ENCODE data around the gene GAB2.

GAB2 gene

DNA sequence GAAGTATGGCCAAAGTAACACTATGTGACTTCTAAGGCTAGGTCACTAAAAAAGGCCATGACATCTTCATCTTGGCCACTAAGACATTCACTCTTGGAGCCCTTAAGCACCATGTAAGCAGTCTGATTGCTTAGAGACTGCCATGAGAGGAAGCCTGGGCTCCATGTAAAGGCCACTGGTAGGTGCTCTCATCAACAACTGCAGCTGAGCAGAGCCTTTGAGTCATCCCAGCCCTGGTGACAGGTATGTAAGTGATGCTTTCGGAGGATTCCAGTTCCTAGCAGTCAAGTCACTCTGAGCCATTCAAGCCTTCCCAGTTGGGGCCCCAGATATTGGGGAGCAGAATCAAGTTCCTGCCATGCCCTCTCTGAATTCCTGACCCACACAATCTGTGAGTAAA is 26.2 kb downstream of the GAB2 start:
- TF ChIP-seq REST (IDR thresholded peaks at IDR 0.05; ENCODE audit: insufficient read depth in 1 of 2, low read depth in 2 of 2, low read length in 2 of 2) (no peak), FOXP2 (optimal IDR thresholded peaks at IDR 0.05; ENCODE audit: borderline replicate concordance, extremely low read depth, extremely low read length, insufficient read depth) (no peak), TAF1 (IDR thresholded peaks at IDR 0.05; ENCODE audit: borderline replicate concordance, insufficient read depth, low read length) (no peak), POLR2AphosphoS5 (IDR thresholded peaks at IDR 0.05; ENCODE audit: low read depth, low read length) (no peak), SIN3A (IDR thresholded peaks at IDR 0.05; ENCODE audit: borderline replicate concordance, insufficient read depth, low read length) (no peak)

DNA sequence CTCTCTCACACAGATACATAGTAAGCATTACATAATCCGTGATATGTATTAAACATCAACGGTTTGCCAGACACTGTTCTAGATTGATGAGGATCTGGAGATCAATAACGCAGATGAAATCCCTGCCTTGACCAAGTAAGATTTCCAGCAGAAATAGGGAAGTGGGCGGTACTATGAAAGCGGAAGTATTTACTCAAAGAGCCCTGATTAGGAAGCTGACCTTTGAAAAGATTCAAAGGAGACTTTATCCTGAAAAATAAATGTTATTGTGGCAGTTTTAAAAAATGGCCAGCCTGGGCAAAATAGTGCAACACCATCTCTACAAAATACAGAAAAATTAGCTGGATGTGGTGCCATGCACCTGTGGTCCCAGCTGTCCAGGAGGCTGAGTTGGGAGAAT is 26.8 kb downstream of the GAB2 start:
- no peak for TF ChIP-seq FOXP2 (optimal IDR thresholded peaks at IDR 0.05; ENCODE audit: borderline replicate concordance, extremely low read depth, extremely low read length, insufficient read depth)
- no peak for TF ChIP-seq POLR2AphosphoS5 (IDR thresholded peaks at IDR 0.05; ENCODE audit: low read depth, low read length)
- TF ChIP-seq TAF1 (IDR thresholded peaks at IDR 0.05; ENCODE audit: borderline replicate concordance, insufficient read depth, low read length) = no peak
- TF ChIP-seq SIN3A (IDR thresholded peaks at IDR 0.05; ENCODE audit: borderline replicate concordance, insufficient read depth, low read length) = no peak

GRCh38 chr11:78386215-78386941 is 31.2 kb downstream of the GAB2 start:
- TF ChIP-seq POLR2AphosphoS5 (IDR thresholded peaks at IDR 0.05; ENCODE audit: low read depth, low read length) = no peak
- no peak for TF ChIP-seq REST (IDR thresholded peaks at IDR 0.05; ENCODE audit: insufficient read depth in 1 of 2, low read depth in 2 of 2, low read length in 2 of 2)
- TF ChIP-seq FOXP2 (optimal IDR thresholded peaks at IDR 0.05; ENCODE audit: borderline replicate concordance, extremely low read depth, extremely low read length, insufficient read depth) = no peak
- TF ChIP-seq TAF1 (IDR thresholded peaks at IDR 0.05; ENCODE audit: borderline replicate concordance, insufficient read depth, low read length) = no peak
- no peak for TF ChIP-seq SIN3A (IDR thresholded peaks at IDR 0.05; ENCODE audit: borderline replicate concordance, insufficient read depth, low read length)

DNA sequence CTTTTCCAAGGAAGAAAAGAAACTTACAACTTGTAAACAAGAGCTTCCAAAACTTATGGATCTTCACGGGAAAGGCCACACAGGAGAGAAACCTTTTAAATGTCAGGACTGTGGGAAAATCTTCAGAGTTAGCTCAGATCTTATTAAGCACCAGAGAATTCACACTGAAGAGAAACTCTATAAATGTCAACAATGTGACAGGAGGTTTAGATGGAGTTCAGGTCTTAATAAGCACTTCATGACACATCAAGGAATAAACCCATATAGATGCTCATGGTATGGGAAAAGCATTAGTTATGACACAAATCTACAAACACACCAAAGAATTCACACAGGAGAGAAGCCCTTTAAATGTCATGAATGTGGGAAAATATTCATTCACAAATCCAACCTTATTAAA is 32.4 kb downstream of the GAB2 start:
- TF ChIP-seq TAF1 (IDR thresholded peaks at IDR 0.05; ENCODE audit: borderline replicate concordance, insufficient read depth, low read length) = no peak
- no peak for TF ChIP-seq SIN3A (IDR thresholded peaks at IDR 0.05; ENCODE audit: borderline replicate concordance, insufficient read depth, low read length)
- TF ChIP-seq POLR2AphosphoS5 (IDR thresholded peaks at IDR 0.05; ENCODE audit: low read depth, low read length) = no peak
- no peak for TF ChIP-seq FOXP2 (optimal IDR thresholded peaks at IDR 0.05; ENCODE audit: borderline replicate concordance, extremely low read depth, extremely low read length, insufficient read depth)
- no peak for TF ChIP-seq REST (IDR thresholded peaks at IDR 0.05; ENCODE audit: insufficient read depth in 1 of 2, low read depth in 2 of 2, low read length in 2 of 2)

- TF ChIP-seq TAF1 (IDR thresholded peaks at IDR 0.05; ENCODE audit: borderline replicate concordance, insufficient read depth, low read length) (no peak), SIN3A (IDR thresholded peaks at IDR 0.05; ENCODE audit: borderline replicate concordance, insufficient read depth, low read length) (no peak), REST (IDR thresholded peaks at IDR 0.05; ENCODE audit: insufficient read depth in 1 of 2, low read depth in 2 of 2, low read length in 2 of 2) (no peak), FOXP2 (optimal IDR thresholded peaks at IDR 0.05; ENCODE audit: borderline replicate concordance, extremely low read depth, extremely low read length, insufficient read depth) (no peak), POLR2AphosphoS5 (IDR thresholded peaks at IDR 0.05; ENCODE audit: low read depth, low read length) (no peak)
Observed at GRCh38 chr11:78384231-78384630, 33.4 kb downstream of the GAB2 start.
